Epithelial cell of alveolus of lung (primary cell): ENCODE data around the gene ALG9. TPM values are rescaled to one million over a fixed set of nuclear protein-coding genes. Genes with fewer than 3 reads are reported as not detected.

ENCODE experiments used
- total RNA-seq: library from RNA; depleted of rRNA; stranded (reverse); fragments of >200 nt; gene quantifications from 2 replicates; pipeline ENCODE4 v1.2.1, GENCODE V29; 2015

The ALG9 gene, protein sequence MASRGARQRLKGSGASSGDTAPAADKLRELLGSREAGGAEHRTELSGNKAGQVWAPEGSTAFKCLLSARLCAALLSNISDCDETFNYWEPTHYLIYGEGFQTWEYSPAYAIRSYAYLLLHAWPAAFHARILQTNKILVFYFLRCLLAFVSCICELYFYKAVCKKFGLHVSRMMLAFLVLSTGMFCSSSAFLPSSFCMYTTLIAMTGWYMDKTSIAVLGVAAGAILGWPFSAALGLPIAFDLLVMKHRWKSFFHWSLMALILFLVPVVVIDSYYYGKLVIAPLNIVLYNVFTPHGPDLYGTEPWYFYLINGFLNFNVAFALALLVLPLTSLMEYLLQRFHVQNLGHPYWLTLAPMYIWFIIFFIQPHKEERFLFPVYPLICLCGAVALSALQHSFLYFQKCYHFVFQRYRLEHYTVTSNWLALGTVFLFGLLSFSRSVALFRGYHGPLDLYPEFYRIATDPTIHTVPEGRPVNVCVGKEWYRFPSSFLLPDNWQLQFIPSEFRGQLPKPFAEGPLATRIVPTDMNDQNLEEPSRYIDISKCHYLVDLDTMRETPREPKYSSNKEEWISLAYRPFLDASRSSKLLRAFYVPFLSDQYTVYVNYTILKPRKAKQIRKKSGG
- 29.5 and 29.7 TPM in 2 replicates for total RNA-seq

DNA sequence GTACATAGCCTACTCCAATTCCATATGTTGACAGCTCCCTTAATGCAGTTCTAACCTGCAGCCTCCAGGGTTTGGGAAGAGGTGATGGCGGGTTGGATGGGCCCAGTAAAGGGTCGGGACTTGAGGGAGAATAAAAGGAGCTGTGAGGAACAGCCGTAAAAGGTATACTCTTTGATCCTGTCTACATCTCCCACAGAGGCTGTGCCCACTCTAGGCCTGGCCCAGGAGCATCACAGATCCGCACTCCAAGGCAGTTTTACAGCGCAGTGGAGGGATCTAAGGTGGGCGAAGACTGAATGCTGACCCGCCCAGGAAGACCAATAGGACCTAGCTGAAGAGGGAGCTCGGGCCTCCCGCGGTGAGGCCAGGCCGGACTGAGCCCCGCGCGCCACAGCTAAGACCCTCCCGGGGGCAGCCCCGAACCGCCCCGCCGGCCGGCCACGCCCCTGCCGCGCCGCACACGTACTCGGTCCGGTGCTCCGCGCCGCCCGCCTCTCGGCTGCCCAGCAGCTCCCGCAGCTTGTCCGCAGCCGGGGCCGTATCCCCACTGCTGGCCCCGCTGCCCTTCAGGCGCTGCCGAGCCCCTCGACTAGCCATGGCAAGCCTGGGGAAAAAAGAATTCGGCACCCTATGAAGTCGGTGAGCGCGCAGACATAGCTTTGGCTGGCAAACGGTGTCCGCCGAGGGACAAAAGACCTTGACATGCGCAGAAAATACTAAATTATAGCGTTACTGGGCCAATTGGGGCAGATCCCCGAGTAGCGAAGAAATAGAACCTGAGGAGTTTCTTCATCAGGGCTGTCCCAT is at the start of gene ALG9:
TSS of gene ALG9 (minus strand) at position 696 of the 807 bp plus-strand sequence. CDS start at position 597, 99 bp downstream.

DNA sequence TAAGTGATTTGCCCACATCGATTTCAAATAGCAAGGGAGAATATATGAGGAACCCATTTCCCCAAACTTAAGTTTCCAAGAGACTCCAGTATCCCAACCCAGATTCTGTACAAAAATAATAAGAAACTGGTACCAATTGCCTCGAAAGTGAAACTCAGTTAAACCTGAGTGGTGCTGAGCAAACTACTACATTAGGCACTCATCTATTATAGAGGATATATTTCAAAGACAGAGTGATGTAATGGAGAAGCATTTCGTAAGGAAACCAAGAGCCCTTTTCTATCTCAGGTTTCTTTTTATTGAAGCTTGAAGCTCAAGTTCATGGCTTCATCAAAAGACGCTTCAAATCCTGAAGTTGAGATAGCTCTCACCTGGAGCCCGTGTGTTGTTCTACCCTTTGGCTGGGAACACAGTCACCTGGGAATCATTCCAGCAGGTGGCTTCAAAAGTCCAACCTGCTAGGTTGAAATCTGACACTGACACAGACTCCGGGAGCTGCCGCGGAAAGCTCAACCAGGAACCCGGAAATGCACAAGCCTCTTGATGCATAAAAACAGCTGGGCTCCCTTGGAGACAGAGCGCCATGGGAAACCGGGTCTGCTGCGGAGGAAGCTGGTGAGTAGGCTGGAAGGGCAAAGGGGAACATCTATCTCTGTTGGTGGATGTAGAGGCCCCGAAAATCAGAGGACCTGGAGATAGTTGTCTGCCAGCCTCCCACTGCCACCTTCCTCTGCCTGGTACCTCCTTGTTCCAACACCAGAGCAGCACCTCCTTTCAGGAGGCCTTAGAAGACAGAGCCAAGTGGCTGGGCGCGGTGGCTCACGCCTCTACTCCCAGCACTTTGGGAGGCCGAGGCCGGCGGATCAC is 47.2 kb upstream of the ALG9 start, which contains the start of gene C11orf52:
TSS of gene C11orf52 (plus strand) at position 524 of the 867 bp plus-strand sequence. CDS start at position 584, 60 bp downstream.

GRCh38 chr11:111912535-111912934 is 41.2 kb upstream of the ALG9 start, which contains the start of gene HSPB2:
Gene HSPB2 (plus strand): TSS chr11:111912734. CDS start chr11:111912830, 96 bp downstream.

GRCh38 chr11:111911563-111912401 is 40.4 kb upstream of the ALG9 start, which contains the start of gene CRYAB:
Gene CRYAB (minus strand): TSS chr11:111911770. CDS start chr11:111911724, 46 bp downstream.

GRCh38 chr11:111878849-111879636 is 7.7 kb upstream of the ALG9 start, which contains the start of the genes CFAP68 and FDXACB1:
Gene CFAP68 (plus strand): TSS chr11:111879541. CDS start chr11:111879561, 20 bp downstream.
Gene FDXACB1 (minus strand): TSS chr11:111879165. CDS start chr11:111879132, 33 bp downstream.

DNA sequence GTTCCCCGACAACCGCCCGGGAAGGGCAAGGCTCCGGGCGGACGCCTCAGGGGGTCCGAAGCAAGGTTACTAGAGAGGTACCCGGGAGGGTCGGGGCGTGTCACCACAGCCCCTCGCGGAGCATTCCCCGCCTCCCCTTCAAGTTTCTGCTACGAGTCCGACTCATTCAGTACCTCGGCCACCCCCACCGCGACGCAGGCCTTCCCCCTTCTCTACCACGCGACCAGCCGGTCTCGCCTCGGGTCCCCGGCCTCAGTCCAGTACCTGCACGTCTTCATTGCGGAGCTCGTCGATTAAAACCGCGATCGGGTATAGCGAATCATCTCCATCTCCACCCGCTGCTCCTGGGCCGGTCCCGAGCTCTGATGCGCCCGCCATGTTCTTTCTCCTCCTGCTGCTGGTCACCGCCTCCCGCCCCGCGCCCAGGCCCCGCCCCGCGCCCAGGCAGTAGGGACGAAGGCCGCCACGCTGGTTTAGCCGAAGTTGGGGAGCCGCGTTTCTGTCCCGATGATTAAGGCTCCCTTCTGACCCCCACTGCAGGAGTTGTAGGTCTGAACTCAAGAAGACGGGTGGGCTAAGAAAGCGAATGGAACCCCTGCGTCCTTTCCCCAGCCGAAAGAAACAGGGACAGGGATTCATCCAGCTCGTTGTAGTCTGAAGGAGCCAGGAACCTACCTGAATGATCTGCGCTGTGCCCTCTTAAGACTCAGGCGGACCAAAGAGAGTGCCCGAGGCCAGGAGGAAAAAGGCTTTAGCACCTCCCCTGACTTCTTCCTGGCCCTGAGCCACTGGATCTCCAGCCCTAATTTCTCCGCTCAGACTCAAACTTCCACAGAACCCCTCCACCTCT is 105.2 kb downstream of the ALG9 start, which contains the start of gene PPP2R1B:
TSS of gene PPP2R1B (minus strand) at position 406 of the 850 bp plus-strand sequence. CDS start at position 378, 28 bp downstream.

Other genes starting within 250 kb of the ALG9 start
- 25.9 and 33.6 TPM in 2 replicates for gene PPP2R1B, start 105.2 kb downstream of the ALG9 start, total RNA-seq
- 0.88 and 3.1 TPM in 2 replicates for gene FDXACB1, start 7.6 kb upstream of the ALG9 start, total RNA-seq
- gene CFAP68, start 8.0 kb upstream of the ALG9 start, total RNA-seq = 16.2 and 19.8 TPM in 2 replicates
- gene CRYAB, start 40.2 kb upstream of the ALG9 start, total RNA-seq = 3.2 and 9.3 TPM in 2 replicates
- gene HSPB2, start 41.2 kb upstream of the ALG9 start, total RNA-seq = 0.26 TPM in 1 of 2 replicates, not detected in the other
- not detected in 2 replicates for gene C11orf52, start 47.3 kb upstream of the ALG9 start, total RNA-seq
- gene DIXDC1, start 65.8 kb upstream of the ALG9 start, total RNA-seq = 12.8 and 15.9 TPM in 2 replicates
- 23.9 and 34.0 TPM in 2 replicates for gene DLAT, start 153.8 kb upstream of the ALG9 start, total RNA-seq
- 1.8 and 4.6 TPM in 2 replicates for gene PIH1D2, start 202.4 kb upstream of the ALG9 start, total RNA-seq
- gene NKAPD1, start 202.7 kb upstream of the ALG9 start, total RNA-seq = 13.6 and 19.8 TPM in 2 replicates
- gene TIMM8B, start 215.2 kb upstream of the ALG9 start, total RNA-seq = 26.6 and 54.9 TPM in 2 replicates
- gene SDHD, start 215.3 kb upstream of the ALG9 start, total RNA-seq = 88.4 and 149 TPM in 2 replicates